HepG2 (cell line): ENCODE measurements around the gene ADGRB3. TPM values are rescaled to one million over a fixed set of nuclear protein-coding genes. Genes with fewer than 3 reads are reported as not detected.

Experiments
- AGO1 ChIP-seq: fragments of 200-400 bp; formaldehyde crosslinking; IDR thresholded peaks from 2 replicates; pipeline ENCODE4 v1.6.1; 2017; ENCODE audit warnings: mild to moderate bottlenecking, low read depth, low read length, moderate library complexity; ENCODE audit not compliant: poor library complexity, severe bottlenecking
- E2F1 ChIP-seq: sonication (generic); formaldehyde crosslinking; IDR thresholded peaks from 2 replicates; pipeline ENCODE4 v1.5.0; 2020; ENCODE audit warnings: missing genetic modification reagents
- EHMT2 ChIP-seq: fragments of 200-600 bp; sonication (generic); IDR thresholded peaks from 2 replicates; pipeline ENCODE4 v1.7.0; 2017; ENCODE audit warnings: antibody characterized with exemption, low read depth, low read length, borderline replicate concordance
- ELF1 ChIP-seq: sonication (generic); formaldehyde crosslinking; IDR thresholded peaks from 2 replicates; pipeline ENCODE4 v1.4.0; 2020; ENCODE audit warnings: missing genetic modification reagents
- HOXA5 ChIP-seq: sonication (generic); formaldehyde crosslinking; IDR thresholded peaks from 2 replicates; pipeline ENCODE4 v1.4.0; 2020; ENCODE audit warnings: missing genetic modification reagents
- KAT7 ChIP-seq: IDR thresholded peaks from 2 replicates; pipeline ENCODE4 v1.6.1; 2018; ENCODE audit warnings: borderline replicate concordance, missing compliant biosample characterization
- KLF16 ChIP-seq, 2 experiments: sonication (generic) in 1 of 2; formaldehyde crosslinking in 1 of 2; IDR thresholded peaks; 2 replicates each; pipeline versions ENCODE4 v1.6.1 to v1.8.0; 2016 to 2023; ENCODE audit warnings: missing genetic modification reagents in 2 of 2, missing compliant biosample characterization in 1 of 2
- KLF9 ChIP-seq: IDR thresholded peaks from 2 replicates; pipeline ENCODE4 v1.6.1; 2016; ENCODE audit warnings: low read depth
- MXD3 ChIP-seq: IDR thresholded peaks from 2 replicates; pipeline ENCODE4 v1.6.1; 2016; ENCODE audit warnings: mild to moderate bottlenecking, missing biosample characterization, missing genetic modification reagents
- NFIB ChIP-seq: sonication (generic); formaldehyde crosslinking; IDR thresholded peaks from 2 replicates; pipeline ENCODE4 v1.9.0; 2021; ENCODE audit warnings: missing genetic modification reagents, mild to moderate bottlenecking, borderline replicate concordance
- RCOR2 ChIP-seq: IDR thresholded peaks from 2 replicates; pipeline ENCODE4 v1.6.1; 2016; ENCODE audit warnings: missing biosample characterization, missing genetic modification reagents
- ZNF18 ChIP-seq: sonication (generic); formaldehyde crosslinking; IDR thresholded peaks from 2 replicates; pipeline ENCODE4 v1.8.0; 2022; ENCODE audit warnings: mild to moderate bottlenecking, missing genetic modification reagents; ENCODE audit not compliant: insufficient replicate concordance
- ZNF30 ChIP-seq: sonication (generic); formaldehyde crosslinking; IDR thresholded peaks from 2 replicates; pipeline ENCODE4 v1.5.0; 2020; ENCODE audit warnings: mild to moderate bottlenecking, missing genetic modification reagents
- ZNF709 ChIP-seq: sonication (generic); formaldehyde crosslinking; IDR thresholded peaks from 2 replicates; pipeline ENCODE4 v1.5.0; 2020; ENCODE audit warnings: mild to moderate bottlenecking, missing genetic modification reagents
- ZNF749 ChIP-seq: sonication (generic); formaldehyde crosslinking; IDR thresholded peaks from 2 replicates; pipeline ENCODE4 v1.8.0; 2022; ENCODE audit warnings: mild to moderate bottlenecking, missing genetic modification reagents, moderate library complexity, borderline replicate concordance
- ZNF75D ChIP-seq: sonication (generic); formaldehyde crosslinking; IDR thresholded peaks from 2 replicates; pipeline ENCODE4 v1.8.1; 2023; ENCODE audit warnings: missing genetic modification reagents, mild to moderate bottlenecking, borderline replicate concordance
- ZNF788 ChIP-seq: sonication (generic); formaldehyde crosslinking; IDR thresholded peaks from 2 replicates; pipeline ENCODE4 v1.5.0; 2020; ENCODE audit warnings: mild to moderate bottlenecking, missing genetic modification reagents, borderline replicate concordance
- polyA plus RNA-seq, 8 experiments: library from polyadenylated mRNA; depleted of rRNA in 3 of 8; stranded (reverse) in 7 of 8; unstranded in 1 of 8; fragments of >200 nt; fragmentation: Illumina TruSeq in 4 of 8; extraction: Trizol in 4 of 8; gene quantifications; 2 replicates each; pipeline versions ENCODE4 v1.2.1 to v1.2.3, GENCODE V29; 2011 to 2016; ENCODE audit warnings: low read depth in 4 of 8, missing spikeins in 1 of 8, mixed read lengths in 1 of 8; ENCODE audit not compliant: insufficient read depth in 1 of 8
- total RNA-seq, 5 experiments: library from RNA; depleted of rRNA; stranded (reverse); fragments of >200 nt; fragmentation: Illumina TruSeq; extraction: Trizol; gene quantifications; 2 replicates each; pipeline ENCODE4 v1.2.3, GENCODE V29; 2016; ENCODE audit warnings: low read depth in 1 of 5
- TF ChIP-seq, protein P1 (sequence below): sonication (generic); formaldehyde crosslinking; IDR thresholded peaks from 2 replicates; pipeline ENCODE4 v1.4.0; 2020; ENCODE audit warnings: missing genetic modification reagents, borderline replicate concordance
- TF ChIP-seq, protein P2 (sequence below): sonication (generic); formaldehyde crosslinking; IDR thresholded peaks from 2 replicates; pipeline ENCODE4 v1.8.1; 2023; ENCODE audit warnings: mild to moderate bottlenecking, moderate library complexity, missing genetic modification reagents
- TF ChIP-seq, protein P3 (sequence below): sonication (generic); formaldehyde crosslinking; IDR thresholded peaks from 2 replicates; pipeline ENCODE4 v1.8.1; 2023; ENCODE audit warnings: mild to moderate bottlenecking, missing genetic modification reagents

The ADGRB3 gene
- total and polyA plus RNA-seq, 2 of the 13 experiments (the other 11 are each of a cell fraction or from before 2014, with no cell fraction given): not detected

- TF ChIP-seq E2F1 (CRISPR knock-in tag) (peak; percentile 87), ZNF30 (CRISPR knock-in tag) (peak; percentile 96), HOXA5 (CRISPR knock-in tag) (peak; percentile 99), KLF16 (CRISPR knock-in tag; IDR thresholded peaks at IDR 0.05) (peak in 1 of 2 experiments; percentile 99; a peak in 2 of 4 replicates), ELF1 (CRISPR knock-in tag) (peak; percentile 56; the same call in 1 of the 2 replicates), KAT7 (CRISPR knock-in tag) (peak; percentile 60; the same call in 1 of the 2 replicates), AGO1 (no peak), NFIB (0 out of 2 replicates have a peak, but pooled peaks have one; percentile 21), EHMT2 (peak; percentile 99), ZNF709 (CRISPR knock-in tag) (peak; percentile 95), ZNF749 (CRISPR knock-in tag) (peak; percentile 98), ZNF18 (peak; percentile 67), KLF9 (CRISPR knock-in tag) (no peak), ZNF75D (CRISPR knock-in tag) (peak; percentile 92), MXD3 (CRISPR knock-in tag) (peak; percentile 100), ZNF788 (CRISPR knock-in tag) (peak; percentile 82; the same call in 1 of the 2 replicates), RCOR2 (CRISPR knock-in tag) (no peak)
- TF ChIP-seq, protein P1, sequence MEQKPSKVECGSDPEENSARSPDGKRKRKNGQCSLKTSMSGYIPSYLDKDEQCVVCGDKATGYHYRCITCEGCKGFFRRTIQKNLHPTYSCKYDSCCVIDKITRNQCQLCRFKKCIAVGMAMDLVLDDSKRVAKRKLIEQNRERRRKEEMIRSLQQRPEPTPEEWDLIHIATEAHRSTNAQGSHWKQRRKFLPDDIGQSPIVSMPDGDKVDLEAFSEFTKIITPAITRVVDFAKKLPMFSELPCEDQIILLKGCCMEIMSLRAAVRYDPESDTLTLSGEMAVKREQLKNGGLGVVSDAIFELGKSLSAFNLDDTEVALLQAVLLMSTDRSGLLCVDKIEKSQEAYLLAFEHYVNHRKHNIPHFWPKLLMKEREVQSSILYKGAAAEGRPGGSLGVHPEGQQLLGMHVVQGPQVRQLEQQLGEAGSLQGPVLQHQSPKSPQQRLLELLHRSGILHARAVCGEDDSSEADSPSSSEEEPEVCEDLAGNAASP (CRISPR knock-in tag): peak; percentile 93
- TF ChIP-seq, protein P2, sequence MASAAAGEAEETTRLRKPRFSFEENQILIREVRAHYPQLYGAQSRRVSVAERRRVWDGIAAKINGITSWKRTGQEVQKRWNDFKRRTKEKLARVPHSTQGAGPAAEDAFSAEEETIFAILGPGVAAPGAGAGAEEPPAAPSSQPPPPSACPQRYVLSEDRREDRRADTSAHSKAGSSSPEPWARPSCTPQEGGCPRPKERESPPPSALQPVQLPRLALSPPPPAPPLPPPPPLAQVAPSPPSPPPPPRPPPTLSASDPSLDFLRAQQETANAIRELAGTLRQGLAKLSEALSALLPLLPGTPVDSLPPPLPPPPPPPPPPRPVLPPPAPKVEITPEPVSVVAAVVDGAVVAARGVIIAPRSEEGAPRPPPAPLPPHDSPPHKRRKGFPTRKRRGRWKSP: peak; percentile 90
- TF ChIP-seq, protein P3, sequence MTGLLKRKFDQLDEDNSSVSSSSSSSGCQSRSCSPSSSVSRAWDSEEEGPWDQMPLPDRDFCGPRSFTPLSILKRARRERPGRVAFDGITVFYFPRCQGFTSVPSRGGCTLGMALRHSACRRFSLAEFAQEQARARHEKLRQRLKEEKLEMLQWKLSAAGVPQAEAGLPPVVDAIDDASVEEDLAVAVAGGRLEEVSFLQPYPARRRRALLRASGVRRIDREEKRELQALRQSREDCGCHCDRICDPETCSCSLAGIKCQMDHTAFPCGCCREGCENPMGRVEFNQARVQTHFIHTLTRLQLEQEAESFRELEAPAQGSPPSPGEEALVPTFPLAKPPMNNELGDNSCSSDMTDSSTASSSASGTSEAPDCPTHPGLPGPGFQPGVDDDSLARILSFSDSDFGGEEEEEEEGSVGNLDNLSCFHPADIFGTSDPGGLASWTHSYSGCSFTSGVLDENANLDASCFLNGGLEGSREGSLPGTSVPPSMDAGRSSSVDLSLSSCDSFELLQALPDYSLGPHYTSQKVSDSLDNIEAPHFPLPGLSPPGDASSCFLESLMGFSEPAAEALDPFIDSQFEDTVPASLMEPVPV: peak; percentile 75
These were observed 597.9 kb downstream of the ADGRB3 start (continued) for GRCh38 chr6:69232911-69233448.
